NT2/D1 (cell line): ENCODE measurements around the gene TNFRSF1A.

Source experiments
- DNase-seq: peaks from one replicate; pipeline ENCODE4 v3.0.0-alpha.2; 2011; ENCODE audit warnings: low read depth, low spot score
- H3K27me3 ChIP-seq: 2 replicates; pipeline ENCODE4 v1.6.0; 2011; ENCODE audit warnings: mild to moderate bottlenecking; ENCODE audit not compliant: insufficient read length, insufficient read depth
- H3K36me3 ChIP-seq: 2 replicates; pipeline ENCODE4 v1.6.1; 2011; ENCODE audit warnings: mild to moderate bottlenecking, low read length, mixed read lengths; ENCODE audit not compliant: insufficient read depth, insufficient read length
- H3K4me1 ChIP-seq: 2 replicates; pipeline ENCODE4 v1.5.1; 2011; ENCODE audit not compliant: insufficient read depth, insufficient read length
- H3K4me3 ChIP-seq: 2 replicates; pipeline ENCODE4 v1.5.1; 2011; ENCODE audit warnings: low read depth; ENCODE audit not compliant: insufficient read length
- H3K9ac ChIP-seq: 2 replicates; pipeline ENCODE4 v1.6.0; 2011; ENCODE audit warnings: low read depth; ENCODE audit not compliant: insufficient read length
- H3K9me3 ChIP-seq: 2 replicates; pipeline ENCODE4 v1.5.1; 2011; ENCODE audit warnings: mild to moderate bottlenecking, low read length; ENCODE audit not compliant: insufficient read depth
- SUZ12 ChIP-seq: IDR thresholded peaks from 2 replicates; pipeline ENCODE4 v1.6.1; 2011; ENCODE audit not compliant: insufficient read length, insufficient read depth; ENCODE audit errors: extremely low read depth
- YY1 ChIP-seq: IDR thresholded peaks from 2 replicates; pipeline ENCODE4 v1.6.1; 2011; ENCODE audit not compliant: insufficient read length, insufficient read depth
- ZNF274 ChIP-seq: IDR thresholded peaks from 2 replicates; pipeline ENCODE4 v1.6.1; 2011; ENCODE audit warnings: mild to moderate bottlenecking, low read depth, low read length

Gene TNFRSF1A

DNA sequence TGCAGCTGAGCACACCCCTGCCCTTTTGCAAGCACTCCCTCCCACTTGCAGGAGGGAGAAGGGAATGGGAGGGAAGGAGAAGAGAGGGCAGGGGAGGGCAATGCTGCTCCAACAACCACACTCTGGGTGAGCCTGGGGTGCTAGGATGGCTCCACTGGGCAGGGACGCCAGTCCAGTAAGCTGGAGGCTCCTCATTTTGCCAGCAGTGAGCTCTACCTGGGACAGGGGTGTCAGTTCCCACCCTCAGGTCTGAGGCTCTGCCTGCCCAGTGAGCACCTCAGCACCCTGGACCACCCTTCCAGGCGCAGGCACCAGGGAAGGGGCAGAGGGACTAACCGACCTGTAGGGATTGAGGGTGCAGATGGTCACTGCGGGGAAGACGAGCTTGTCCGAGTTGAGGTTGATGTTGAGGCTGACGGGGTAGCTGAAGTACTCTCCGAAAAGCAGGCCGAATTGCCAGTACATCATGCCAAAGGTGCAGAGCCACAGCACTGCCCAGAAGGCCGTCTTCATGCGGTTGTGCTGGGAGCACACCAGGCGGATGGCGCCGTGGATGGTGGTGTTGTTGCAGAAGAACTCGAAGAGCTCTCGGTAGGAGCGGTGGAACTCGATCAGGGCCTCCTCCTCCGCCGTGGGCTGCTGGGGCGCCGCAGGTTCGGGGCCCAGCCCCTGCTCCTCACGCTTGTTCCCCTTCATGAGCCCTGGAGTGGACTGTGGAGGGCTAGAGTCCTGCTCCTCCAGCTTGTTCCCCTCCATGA is 32.3 kb upstream of the TNFRSF1A start:
- peak overlapping the region; percentile 75 for H3K9ac ChIP-seq

DNA sequence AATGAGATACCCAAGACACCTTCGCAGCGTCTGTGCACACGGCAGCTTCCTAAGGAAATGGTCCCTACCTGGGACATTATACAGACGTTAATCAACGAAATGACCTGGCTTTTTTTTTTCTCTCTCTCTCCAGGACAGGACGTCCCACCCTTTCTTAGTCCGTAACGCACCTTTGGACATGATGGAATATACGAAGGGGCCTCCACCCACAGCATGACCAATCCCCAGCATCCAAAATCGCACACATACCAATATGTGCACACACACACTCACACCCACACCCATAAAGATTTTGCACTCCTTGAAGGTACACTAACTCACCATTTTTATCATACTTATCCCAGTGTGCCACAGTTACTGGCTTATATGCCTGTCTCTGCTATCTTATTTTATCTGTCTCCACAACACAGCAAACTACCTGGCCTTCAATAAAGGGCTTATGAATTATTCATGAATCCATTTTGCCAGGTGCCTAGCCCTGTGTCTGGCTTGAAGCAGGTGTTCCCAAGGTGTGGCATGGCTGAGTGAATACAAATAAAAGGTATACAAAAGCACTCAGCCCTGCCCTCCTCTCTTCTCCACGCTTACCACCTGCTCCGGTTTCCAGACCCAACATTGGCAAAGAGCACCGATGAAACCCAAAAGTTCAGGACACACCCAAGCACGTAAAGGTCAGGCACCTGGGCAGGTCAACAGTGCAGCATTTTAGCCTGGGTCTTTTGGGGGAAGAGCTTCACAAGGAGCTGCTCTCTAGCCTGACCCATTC is 31.3 kb upstream of the TNFRSF1A start:
- Histone ChIP-seq H3K4me1 (peaks cover 50% of the 10 kb centered on the region), H3K4me3 (peak overlapping the region; percentile 29), H3K36me3 (no peaks in the 10 kb centered on the region), H3K9me3 (no peaks in the 10 kb centered on the region), H3K9ac (peak overlapping the region; percentile 75), H3K27me3 (peaks cover 14% of the 10 kb centered on the region)
- TF ChIP-seq ZNF274 (no peak), SUZ12 (no peak), YY1 (no peak)
- DNase-seq, result no peak

More for the DNA sequence above, 32.3 kb upstream of the TNFRSF1A start:
- TF ChIP-seq YY1 (no peak), SUZ12 (no peak), ZNF274 (no peak)
- no peak for DNase-seq
- Histone ChIP-seq H3K4me3 (peak overlapping the region; percentile 29), H3K36me3 (no peaks in the 10 kb centered on the region), H3K27me3 (peaks cover 14% of the 10 kb centered on the region), H3K9me3 (no peaks in the 10 kb centered on the region), H3K4me1 (peaks cover 50% of the 10 kb centered on the region)

DNA sequence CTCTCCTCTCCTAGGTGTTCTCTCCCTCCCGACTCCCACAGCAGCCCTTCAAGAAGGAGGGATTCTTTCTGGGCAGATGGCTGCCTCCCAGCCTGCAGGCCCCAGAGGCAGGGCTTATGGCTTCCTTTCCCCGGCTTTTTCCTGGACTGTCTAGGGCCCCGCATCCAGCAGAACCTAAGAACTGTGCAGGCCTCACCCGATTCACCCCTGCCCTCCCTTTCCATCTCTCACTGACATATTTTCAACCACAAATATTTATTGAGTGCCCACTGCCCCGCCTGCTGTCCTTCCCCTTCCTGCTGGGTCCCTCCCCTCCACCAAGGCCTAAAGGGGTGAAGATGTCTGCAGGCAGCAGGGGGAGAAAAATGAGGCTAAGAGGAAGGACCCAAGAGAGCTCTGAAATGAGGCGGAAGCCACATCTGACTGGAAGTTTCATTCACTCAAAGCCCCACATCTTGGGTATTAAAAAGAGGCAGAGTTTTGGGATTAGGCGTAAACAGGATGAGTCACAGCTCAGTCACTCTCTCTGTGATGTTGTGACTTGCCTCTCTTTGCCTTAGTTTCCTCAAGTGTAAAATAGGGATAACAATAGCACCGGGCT is 30.6 kb upstream of the TNFRSF1A start:
- Histone ChIP-seq H3K9me3 (no peaks in the 10 kb centered on the region), H3K36me3 (no peaks in the 10 kb centered on the region), H3K9ac (peak overlapping the region; percentile 75), H3K4me1 (peaks cover 50% of the 10 kb centered on the region), H3K4me3 (peak overlapping the region; percentile 29), H3K27me3 (peaks cover 14% of the 10 kb centered on the region)
- no peak for DNase-seq
- TF ChIP-seq ZNF274 (no peak), SUZ12 (no peak), YY1 (no peak)

DNA sequence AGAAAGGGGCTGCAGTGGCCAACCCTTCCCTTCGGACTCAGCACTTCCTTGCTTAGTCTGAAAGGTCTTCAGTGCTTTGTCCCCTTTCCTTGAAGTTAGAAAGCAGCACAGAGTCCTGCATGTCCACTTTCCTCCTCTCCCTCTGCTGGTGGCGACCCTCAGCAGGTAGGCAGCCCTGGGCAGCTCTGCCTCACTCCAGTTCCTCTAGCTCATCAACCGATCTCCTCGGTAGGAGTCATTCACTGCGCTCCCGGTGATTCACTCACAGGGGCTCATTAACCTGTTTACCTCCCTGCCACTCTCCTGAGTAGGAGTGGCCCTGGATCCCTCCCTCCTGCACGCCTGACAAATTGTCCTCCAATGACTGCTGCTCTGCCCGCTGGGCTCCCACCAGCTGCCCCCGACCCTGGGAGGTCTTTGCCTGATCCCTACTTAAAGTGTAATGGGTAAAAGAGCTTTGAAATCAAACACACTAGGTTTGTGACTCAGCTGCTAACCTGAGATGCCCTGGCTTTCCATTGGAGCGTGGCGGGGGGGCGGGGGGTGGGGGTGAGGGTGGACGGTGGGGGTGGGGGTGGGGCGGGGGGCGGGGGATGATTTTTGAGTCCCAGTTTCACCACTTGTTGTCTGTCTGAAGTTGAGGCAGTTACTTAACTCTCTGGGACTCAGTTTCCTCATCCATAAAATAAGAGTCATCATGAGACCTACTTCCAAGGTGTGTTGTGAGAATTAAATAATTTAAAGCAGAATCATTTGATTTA is 29.3 kb upstream of the TNFRSF1A start:
- H3K9ac ChIP-seq, result peak overlapping the region; percentile 78
- peaks cover 42% of the 10 kb centered on the region for H3K4me1 ChIP-seq
- no peaks in the 10 kb centered on the region for H3K36me3 ChIP-seq
- TF ChIP-seq ZNF274 (no peak), SUZ12 (no peak), YY1 (no peak)
- H3K4me3 ChIP-seq, result peak overlapping the region; percentile 2
- DNase-seq, result peak; percentile 100
- H3K27me3 ChIP-seq, result peaks cover 14% of the 10 kb centered on the region
- H3K9me3 ChIP-seq, result no peaks in the 10 kb centered on the region

DNA sequence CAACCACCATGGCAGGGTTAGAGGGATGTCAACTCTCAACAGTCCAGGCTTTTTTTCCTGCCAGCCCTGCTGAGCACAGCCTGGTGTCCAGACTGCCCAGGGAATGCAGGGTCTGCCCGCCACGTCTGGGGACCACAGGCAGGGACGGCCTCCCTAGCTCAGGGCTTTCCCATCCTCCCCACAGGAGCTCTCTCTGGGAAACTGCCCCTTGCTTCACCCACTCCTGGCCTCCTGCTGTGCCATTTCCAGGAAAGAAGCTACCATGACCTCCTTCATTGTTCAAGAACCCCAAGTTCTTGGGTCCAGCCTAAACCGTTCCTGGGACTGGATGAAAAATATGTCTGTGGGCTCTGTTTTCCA is 28.7 kb upstream of the TNFRSF1A start:
- Histone ChIP-seq H3K27me3 (peaks cover 14% of the 10 kb centered on the region), H3K36me3 (no peaks in the 10 kb centered on the region), H3K4me3 (peak overlapping the region; percentile 2), H3K4me1 (peaks cover 37% of the 10 kb centered on the region), H3K9me3 (no peaks in the 10 kb centered on the region), H3K9ac (peak overlapping the region; percentile 78)
- DNase-seq, result no peak
- TF ChIP-seq YY1 (no peak), SUZ12 (no peak), ZNF274 (no peak)

DNA sequence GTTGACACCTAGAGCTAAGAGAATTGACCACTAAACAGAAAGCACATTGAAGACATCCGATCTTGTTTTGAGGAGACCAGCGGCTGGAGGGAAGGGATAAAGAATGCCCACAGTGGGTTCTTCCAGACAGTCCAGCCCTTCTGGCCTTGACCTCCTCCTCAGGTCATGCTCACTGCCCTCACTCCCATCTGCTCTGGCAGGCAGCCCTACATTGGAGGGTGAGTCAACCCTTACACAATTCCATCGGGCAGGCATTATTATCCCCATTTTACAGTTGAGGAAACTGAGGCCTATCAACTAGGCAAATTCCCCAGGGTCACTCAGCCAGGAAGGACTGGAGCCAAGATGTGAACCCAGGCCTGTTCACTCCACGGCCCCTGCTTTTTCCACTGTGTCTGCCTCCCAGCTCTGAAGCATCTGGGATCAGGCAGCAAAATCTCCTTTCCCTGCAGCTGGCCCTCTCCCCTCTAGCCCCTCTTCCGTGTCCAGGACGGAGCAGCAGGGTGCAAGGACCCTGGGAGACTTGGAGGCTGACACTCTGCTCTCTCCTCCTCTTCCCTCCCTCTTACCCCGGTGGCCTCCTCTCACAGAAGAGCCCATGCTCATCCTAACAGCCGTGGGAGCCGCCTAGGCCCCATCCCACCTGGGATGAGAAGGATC is 28.2 kb upstream of the TNFRSF1A start:
- Histone ChIP-seq H3K9me3 (no peaks in the 10 kb centered on the region), H3K4me1 (peaks cover 36% of the 10 kb centered on the region), H3K36me3 (no peaks in the 10 kb centered on the region), H3K4me3 (peak overlapping the region; percentile 2), H3K9ac (peak overlapping the region; percentile 78), H3K27me3 (peaks cover 14% of the 10 kb centered on the region)
- TF ChIP-seq YY1, result no peak
- no peak for TF ChIP-seq ZNF274
- no peak for TF ChIP-seq SUZ12
- DNase-seq, result no peak
